M059J (cell line): ENCODE data around the gene LIPH. TPM values are rescaled to one million over a fixed set of nuclear protein-coding genes. Genes with fewer than 3 reads are reported as not detected.
"Not testable (repeated sequence)": the region's sequence is repeated elsewhere in the genome, so short reads cannot be mapped to it uniquely, and the experiment has no call there.

Experiments
- DNase-seq: peaks from one replicate; pipeline ENCODE4 v3.0.0-alpha.2; 2012; ENCODE audit warnings: low read depth
- total RNA-seq: library from RNA; depleted of rRNA; stranded (reverse); fragments of >200 nt; shearing (Covaris generic); gene quantifications from 2 replicates; pipeline ENCODE4 v1.2.3, GENCODE V29; 2014; rRNA removed

LIPH gene
- total RNA-seq, result 1.4 and 1.9 TPM in 2 replicates

- DNase-seq, result peak; percentile 82
Observed at GRCh38 chr3:185552358-185552877, at the start of gene LIPH. LIPH (minus strand) TSS chr3:185552588; CDS start chr3:185552471, 117 bp downstream.

- DNase-seq, result no peak
Observed at GRCh38 chr3:185595526-185595925, 43.1 kb upstream of the LIPH start.

- DNase-seq, result no peak
Observed at GRCh38 chr3:185594073-185594472, 41.7 kb upstream of the LIPH start.

- DNase-seq, result no peak
Observed at GRCh38 chr3:185586686-185587039, 34.3 kb upstream of the LIPH start.

- DNase-seq, result peak; percentile 100
Observed at GRCh38 chr3:185585859-185586685, 33.7 kb upstream of the LIPH start, which contains the start of gene SENP2. SENP2 (plus strand) TSS chr3:185586295; CDS start chr3:185586414, 119 bp downstream.

GRCh38 chr3:185585518-185585858 is 33.1 kb upstream of the LIPH start:
- DNase-seq, result no peak

GRCh38 chr3:185584686-185585085 is 32.3 kb upstream of the LIPH start:
- no peak for DNase-seq

GRCh38 chr3:185583925-185584324 is 31.5 kb upstream of the LIPH start:
- DNase-seq, result no peak

GRCh38 chr3:185582871-185583270 is 30.5 kb upstream of the LIPH start:
- peak; percentile 18 for DNase-seq

- no peak for DNase-seq
Observed at GRCh38 chr3:185582236-185582635, 29.8 kb upstream of the LIPH start.

GRCh38 chr3:185575108-185575869 is 22.9 kb upstream of the LIPH start:
- peak; percentile 71 for DNase-seq

- DNase-seq, result no peak
Observed at GRCh38 chr3:185572183-185572582, 19.8 kb upstream of the LIPH start.

- no peak for DNase-seq
Observed at GRCh38 chr3:185561958-185562357, 9.6 kb upstream of the LIPH start.

GRCh38 chr3:185561374-185561943 is 9.1 kb upstream of the LIPH start:
- no peak for DNase-seq

GRCh38 chr3:185560676-185561075 is 8.3 kb upstream of the LIPH start:
- DNase-seq, result no peak

GRCh38 chr3:185559706-185560090 is 7.3 kb upstream of the LIPH start:
- DNase-seq, result no peak

- peak; percentile 71 for DNase-seq
Observed at GRCh38 chr3:185558395-185558794, 6.0 kb upstream of the LIPH start.

- DNase-seq, result not testable (repeated sequence)
Observed at GRCh38 chr3:185556640-185557039, 4.3 kb upstream of the LIPH start.

GRCh38 chr3:185555860-185556347 is 3.5 kb upstream of the LIPH start:
- DNase-seq, result no peak

- peak; percentile 43 for DNase-seq
Observed at GRCh38 chr3:185555101-185555501, 2.7 kb upstream of the LIPH start.

- peak; percentile 87 for DNase-seq
Observed at GRCh38 chr3:185549651-185550111, 2.7 kb downstream of the LIPH start.

GRCh38 chr3:185549122-185549521 is 3.3 kb downstream of the LIPH start:
- peak; percentile 99 for DNase-seq
